GM15510 (cell line): Measurements from ENCODE around the gene HSPB1.

Experiments used
- POLR2A ChIP-seq: IDR thresholded peaks from 3 replicates; pipeline ENCODE4 v1.6.1; 2011; ENCODE audit warnings: borderline replicate concordance; ENCODE audit not compliant: insufficient read length; ENCODE audit errors: extremely low read depth

The HSPB1 gene

DNA sequence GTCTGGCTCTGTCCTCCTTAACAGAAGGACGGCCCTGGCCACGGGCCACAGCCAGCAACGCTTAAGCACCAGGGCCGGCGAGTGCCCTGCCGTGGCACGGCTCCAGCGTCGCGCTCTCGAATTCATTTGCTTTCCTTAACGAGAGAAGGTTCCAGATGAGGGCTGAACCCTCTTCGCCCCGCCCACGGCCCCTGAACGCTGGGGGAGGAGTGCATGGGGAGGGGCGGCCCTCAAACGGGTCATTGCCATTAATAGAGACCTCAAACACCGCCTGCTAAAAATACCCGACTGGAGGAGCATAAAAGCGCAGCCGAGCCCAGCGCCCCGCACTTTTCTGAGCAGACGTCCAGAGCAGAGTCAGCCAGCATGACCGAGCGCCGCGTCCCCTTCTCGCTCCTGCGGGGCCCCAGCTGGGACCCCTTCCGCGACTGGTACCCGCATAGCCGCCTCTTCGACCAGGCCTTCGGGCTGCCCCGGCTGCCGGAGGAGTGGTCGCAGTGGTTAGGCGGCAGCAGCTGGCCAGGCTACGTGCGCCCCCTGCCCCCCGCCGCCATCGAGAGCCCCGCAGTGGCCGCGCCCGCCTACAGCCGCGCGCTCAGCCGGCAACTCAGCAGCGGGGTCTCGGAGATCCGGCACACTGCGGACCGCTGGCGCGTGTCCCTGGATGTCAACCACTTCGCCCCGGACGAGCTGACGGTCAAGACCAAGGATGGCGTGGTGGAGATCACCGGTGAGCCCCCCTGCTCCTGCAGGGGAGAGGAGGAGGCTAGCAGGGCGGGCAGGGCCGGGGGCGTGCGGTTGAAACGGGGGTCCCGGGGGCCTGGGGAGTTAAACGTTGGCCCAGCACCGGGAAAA lies at the start of gene HSPB1:
Gene HSPB1 (plus strand): TSS at position 327 of the 855 bp plus-strand sequence. CDS start 40 bp downstream, at position 367.
- TF ChIP-seq POLR2A: peak; percentile 86

- TF ChIP-seq POLR2A: no peak
Observed at GRCh38 chr7:76254781-76255180, 47.7 kb upstream of the HSPB1 start.

DNA sequence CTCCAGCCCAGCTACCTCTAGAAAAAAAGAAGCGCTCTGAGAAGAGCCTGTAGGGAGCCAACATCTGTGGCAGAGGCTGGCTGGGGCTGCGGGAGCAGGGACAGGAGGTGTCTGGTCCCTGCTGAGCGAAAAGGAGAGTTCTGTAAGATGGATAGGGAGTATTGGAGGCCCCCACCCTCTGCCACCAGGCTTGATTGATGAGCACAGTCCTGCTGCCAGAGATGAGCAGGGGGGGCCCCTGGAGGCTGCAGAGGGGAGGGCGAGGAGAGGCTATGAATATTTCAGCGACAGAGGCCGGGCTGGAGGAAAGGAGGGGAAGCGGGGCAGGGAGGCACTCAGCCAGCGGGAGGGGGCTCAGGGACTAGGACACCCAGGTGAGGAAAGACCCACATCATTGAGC lies 44.5 kb upstream of the HSPB1 start:
- no peak for TF ChIP-seq POLR2A

GRCh38 chr7:76259124-76260093 lies 43.1 kb upstream of the HSPB1 start:
- no peak for TF ChIP-seq POLR2A

DNA sequence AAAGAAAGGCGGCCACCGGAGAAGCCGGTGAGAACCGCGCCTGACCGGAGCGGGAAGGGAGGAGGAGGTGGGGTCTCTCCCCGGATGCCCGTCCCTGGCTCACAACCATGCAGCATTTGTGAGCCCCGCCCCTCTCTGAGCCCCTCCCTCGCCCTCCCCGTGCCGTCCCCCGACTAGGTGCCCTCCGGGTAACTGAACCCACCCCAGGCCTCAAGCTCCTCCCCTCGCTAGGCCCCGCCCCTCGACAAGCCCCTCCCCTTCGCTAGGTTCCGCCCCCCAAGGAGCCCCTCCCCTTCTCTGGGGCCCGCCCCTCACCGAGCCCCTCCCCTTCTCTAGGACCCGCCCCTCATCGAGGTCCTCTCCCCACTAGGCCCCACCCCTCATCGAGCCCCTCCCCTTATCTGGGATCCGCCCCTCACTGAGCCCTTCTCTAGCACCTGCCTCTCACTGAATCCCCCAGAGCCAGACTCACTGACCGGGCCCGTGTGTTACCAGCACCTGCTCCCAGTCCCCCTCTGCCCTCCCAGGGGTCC lies 42.2 kb upstream of the HSPB1 start:
- no peak for TF ChIP-seq POLR2A

- TF ChIP-seq POLR2A: no peak
Observed at GRCh38 chr7:76261329-76261728, 41.1 kb upstream of the HSPB1 start.

- TF ChIP-seq POLR2A: no peak
Observed at GRCh38 chr7:76261931-76262330, 40.5 kb upstream of the HSPB1 start.

- TF ChIP-seq POLR2A: no peak
Observed at GRCh38 chr7:76262683-76263402, 39.6 kb upstream of the HSPB1 start.

- no peak for TF ChIP-seq POLR2A
Observed at GRCh38 chr7:76265299-76265698, 37.2 kb upstream of the HSPB1 start.

DNA sequence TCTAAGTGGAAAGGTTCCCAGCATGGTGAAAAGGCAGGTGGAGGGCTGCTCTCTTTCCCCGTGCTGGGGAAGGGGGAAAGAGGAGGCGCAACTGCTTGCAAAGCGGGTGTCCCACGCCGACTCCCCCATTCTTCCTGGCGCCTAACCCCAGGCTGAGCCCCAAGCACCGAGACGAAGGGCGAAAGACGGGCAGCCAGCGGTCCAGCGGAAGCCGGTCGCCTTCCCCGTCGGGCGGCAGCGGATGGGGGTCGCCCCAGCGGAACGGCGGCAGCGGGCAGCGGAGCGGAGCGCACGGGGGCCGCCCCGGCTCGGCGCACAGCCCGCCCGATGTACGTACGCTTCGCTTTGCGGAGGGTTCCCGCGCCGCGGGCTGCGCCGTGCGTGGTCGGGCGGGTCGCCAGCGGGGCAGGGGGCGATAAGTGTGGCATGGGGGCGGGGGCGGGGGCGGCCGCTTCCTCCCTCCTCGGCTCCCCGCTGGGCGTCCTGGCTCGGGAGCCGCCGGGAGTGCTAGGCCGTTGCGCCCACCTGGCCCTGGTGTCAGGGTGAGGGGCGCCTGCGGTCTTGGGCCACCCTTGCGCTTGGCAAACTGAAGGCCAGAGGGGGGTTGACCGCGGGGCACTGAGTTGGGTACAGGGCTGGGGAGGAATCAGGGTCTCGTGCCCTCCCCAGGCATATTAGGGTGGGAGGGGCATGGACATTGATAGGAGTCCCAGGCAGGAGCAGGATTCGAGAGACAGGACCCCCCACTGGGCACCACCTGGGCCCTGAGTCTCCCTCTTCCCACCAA lies 35.2 kb upstream of the HSPB1 start:
- TF ChIP-seq POLR2A: no peak

GRCh38 chr7:76267894-76268183 lies 34.6 kb upstream of the HSPB1 start:
- TF ChIP-seq POLR2A: no peak

DNA sequence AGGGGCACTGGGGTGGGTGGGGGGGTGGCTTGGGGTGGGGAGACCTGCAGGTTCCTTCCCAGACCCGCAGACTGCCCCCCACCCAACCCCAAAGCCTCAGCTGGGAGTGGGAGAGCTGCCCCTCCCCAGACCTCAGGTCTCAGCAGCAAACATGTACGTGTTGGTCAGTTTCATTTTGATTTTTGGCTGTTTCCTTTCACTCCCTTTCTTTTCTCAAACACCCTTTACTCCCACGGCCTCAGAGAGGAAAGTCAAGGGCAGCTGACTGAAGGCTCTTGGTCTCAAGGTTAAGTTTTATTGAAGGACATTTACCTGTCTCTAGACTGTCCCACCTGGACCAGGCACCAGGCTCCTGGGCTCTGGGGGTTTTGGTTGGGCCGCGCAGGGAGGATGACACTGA lies 34.1 kb upstream of the HSPB1 start:
- no peak for TF ChIP-seq POLR2A

GRCh38 chr7:76269895-76270294 lies 32.6 kb upstream of the HSPB1 start:
- TF ChIP-seq POLR2A: no peak

- TF ChIP-seq POLR2A: no peak
Observed at GRCh38 chr7:76272142-76272541, 30.3 kb upstream of the HSPB1 start.
